Mammary epithelial cell (primary cell): ENCODE results near the gene KCNMA1.

Source experiments
- EZH2 ChIP-seq: IDR thresholded peaks from 2 replicates; pipeline ENCODE4 v1.6.1; 2012; ENCODE audit warnings: low read length, inconsistent platforms, borderline replicate concordance
- TF ChIP-seq, protein P1 (sequence below), 2 donors: IDR thresholded peaks in 1 of 2; conservative IDR thresholded peaks in 1 of 2; 2 replicates each; pipeline ENCODE4 v1.5.1; 2011 to 2012; ENCODE audit warnings: inconsistent platforms in 2 of 2, low read length in 2 of 2, mild to moderate bottlenecking in 2 of 2, control low read depth in 1 of 2, low read depth in 1 of 2; ENCODE audit not compliant: insufficient read depth in 1 of 2; ENCODE audit errors: extremely low read depth in 1 of 2

DNA sequence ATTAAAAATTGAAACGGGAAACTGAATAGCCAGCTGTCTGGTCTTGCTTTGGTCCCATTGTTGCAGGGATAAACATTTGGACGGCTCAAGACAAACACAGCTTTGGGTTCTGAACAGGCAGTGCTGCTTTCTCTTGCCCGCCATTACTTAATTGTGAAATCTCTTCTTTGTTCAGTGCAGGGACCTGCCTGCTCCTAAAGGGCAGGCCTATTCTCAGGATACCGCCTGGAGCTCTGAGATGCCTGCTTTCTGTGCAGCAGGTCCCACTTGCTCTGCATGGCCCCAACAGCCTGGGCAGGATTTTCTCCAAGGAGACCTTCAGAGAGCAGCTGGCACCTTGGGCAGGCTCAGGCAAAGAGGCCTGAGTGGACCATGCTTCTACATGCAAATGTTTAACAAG is 237.6 kb downstream of the KCNMA1 start:
- TF ChIP-seq, protein P1, sequence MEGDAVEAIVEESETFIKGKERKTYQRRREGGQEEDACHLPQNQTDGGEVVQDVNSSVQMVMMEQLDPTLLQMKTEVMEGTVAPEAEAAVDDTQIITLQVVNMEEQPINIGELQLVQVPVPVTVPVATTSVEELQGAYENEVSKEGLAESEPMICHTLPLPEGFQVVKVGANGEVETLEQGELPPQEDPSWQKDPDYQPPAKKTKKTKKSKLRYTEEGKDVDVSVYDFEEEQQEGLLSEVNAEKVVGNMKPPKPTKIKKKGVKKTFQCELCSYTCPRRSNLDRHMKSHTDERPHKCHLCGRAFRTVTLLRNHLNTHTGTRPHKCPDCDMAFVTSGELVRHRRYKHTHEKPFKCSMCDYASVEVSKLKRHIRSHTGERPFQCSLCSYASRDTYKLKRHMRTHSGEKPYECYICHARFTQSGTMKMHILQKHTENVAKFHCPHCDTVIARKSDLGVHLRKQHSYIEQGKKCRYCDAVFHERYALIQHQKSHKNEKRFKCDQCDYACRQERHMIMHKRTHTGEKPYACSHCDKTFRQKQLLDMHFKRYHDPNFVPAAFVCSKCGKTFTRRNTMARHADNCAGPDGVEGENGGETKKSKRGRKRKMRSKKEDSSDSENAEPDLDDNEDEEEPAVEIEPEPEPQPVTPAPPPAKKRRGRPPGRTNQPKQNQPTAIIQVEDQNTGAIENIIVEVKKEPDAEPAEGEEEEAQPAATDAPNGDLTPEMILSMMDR (conservative IDR thresholded peaks at IDR 0.05 in 1 of 2, IDR thresholded peaks at IDR 0.05 in 1 of 2; ENCODE audit: extremely low read depth in 1 of 2, insufficient read depth in 1 of 2, low read depth in 1 of 2, low read length in 2 of 2), result no peak
- no peak for TF ChIP-seq EZH2
